HCT116 (cell line): ENCODE measurements around the gene DET1. TPM values are rescaled to one million over a fixed set of nuclear protein-coding genes. Genes with fewer than 3 reads are reported as not detected.

Experiments
- ATAC-seq: fragments of 200-7000 bp; cut with Tn5 transposase; 2 replicates; pipeline ENCODE4 v1.9.1; 2020; ENCODE audit warnings: mild to moderate bottlenecking, moderate library complexity
- BruUV-seq: library from RNA; stranded (reverse); fragments of 400-500 nt; replicated peaks from 2 replicates; lab custom pipeline; 2021; lab: Mats Ljungman, UMichigan
- CTCF ChIA-PET: fragments of 300-600 bp; sonication (Branson Sonifier 250); formaldehyde crosslinking; loops from one replicate; lab custom pipeline; 2021; ENCODE audit warnings: antibody characterized with exemption; lab: Charles Lee
- POLR2A ChIA-PET: fragments of 300-600, 350-600 bp; sonication (Branson Sonifier 250); formaldehyde crosslinking; loops from one replicate; lab custom pipeline; 2021; ENCODE audit warnings: antibody characterized with exemption; lab: Charles Lee
- RAD21 ChIA-PET, 2 experiments: fragments of 300-600 bp; sonication (Branson Sonifier 250); formaldehyde crosslinking; loops; one replicate each; lab custom pipeline; 2023; ENCODE audit warnings: low total read pairs in 2 of 2; ENCODE audit not compliant: uncharacterized antibody in 2 of 2, unreplicated experiment in 2 of 2, low non-redundant PET in 1 of 2; lab: Charles Lee
- DNase-seq: peaks from one replicate; pipeline ENCODE4 v3.0.0-alpha.2; 2010; ENCODE audit warnings: low read depth, low spot score
- H2AFZ ChIP-seq: fragments of 200-600 bp; shearing (Covaris generic), sonication (generic); 2 replicates; pipeline ENCODE4 v1.6.1; 2017; ENCODE audit warnings: low read depth, mixed run types, mixed read lengths, antibody characterized with exemption, low read length; ENCODE audit not compliant: poor library complexity, severe bottlenecking
- H3K27ac ChIP-seq: 2 replicates; pipeline ENCODE4 v1.5.1; 2012; ENCODE audit warnings: low read depth, low read length
- H3K27me3 ChIP-seq: fragments of 200-600 bp; sonication (generic); 2 replicates; pipeline ENCODE4 v1.6.1; 2016; ENCODE audit warnings: mixed run types, low read length, mixed read lengths; ENCODE audit not compliant: insufficient read depth
- H3K36me3 ChIP-seq, 2 experiments: fragments of 200-500 bp in 1 of 2; fragments of 200-600 bp in 1 of 2; sonication (Bioruptor generic) in 1 of 2; sonication (generic) in 1 of 2; 2 replicates each; pipeline versions ENCODE4 v1.5.1 to v1.6.1; 2014 to 2016; ENCODE audit warnings: low read length in 2 of 2, inconsistent platforms in 1 of 2, mixed read lengths in 1 of 2, mixed run types in 1 of 2; ENCODE audit not compliant: insufficient read depth in 2 of 2, control insufficient read depth in 1 of 2
- H3K4me1 ChIP-seq, 2 experiments: fragments of 200-600 bp in 1 of 2; sonication (generic) in 1 of 2; 2 replicates each; pipeline versions ENCODE4 v1.5.1 to v1.6.1; 2012 to 2017; ENCODE audit warnings: low read length in 2 of 2, inconsistent platforms in 1 of 2, mild to moderate bottlenecking in 1 of 2, mixed read lengths in 1 of 2, mixed run types in 1 of 2, moderate library complexity in 1 of 2; ENCODE audit not compliant: insufficient read depth in 2 of 2, control insufficient read depth in 1 of 2
- H3K4me2 ChIP-seq: fragments of 200-600 bp; sonication (generic); 2 replicates; pipeline ENCODE4 v1.6.1; 2017; ENCODE audit warnings: mixed run types, low read length, mixed read lengths
- H3K4me3 ChIP-seq, 2 experiments: fragments of 200-600 bp in 1 of 2; sonication (generic) in 1 of 2; replicated peaks in 1 of 2; 2 replicates each; pipeline ENCODE4 v1.5.1; 2011 to 2016; ENCODE audit warnings: low read length in 2 of 2, control low read depth in 1 of 2, low read depth in 1 of 2, mild to moderate bottlenecking in 1 of 2, mixed read lengths in 1 of 2, mixed run types in 1 of 2
- H3K79me2 ChIP-seq: fragments of 200-600 bp; sonication (generic); 2 replicates; pipeline ENCODE4 v1.6.1; 2017; ENCODE audit warnings: mild to moderate bottlenecking, mixed run types, low read length, moderate library complexity, mixed read lengths; ENCODE audit not compliant: insufficient read depth
- H3K9ac ChIP-seq: fragments of 200-600 bp; sonication (generic); 2 replicates; pipeline ENCODE4 v1.6.1; 2016; ENCODE audit warnings: low read length, mixed read lengths
- H3K9me2 ChIP-seq: fragments of 200-600 bp; sonication (generic), shearing (Covaris generic); 2 replicates; pipeline ENCODE4 v1.6.1; 2017; ENCODE audit warnings: mixed run types, mild to moderate bottlenecking, moderate library complexity; ENCODE audit not compliant: insufficient read depth
- H3K9me3 ChIP-seq, 2 experiments: fragments of 200-500 bp in 1 of 2; fragments of 200-600 bp in 1 of 2; sonication (Bioruptor generic) in 1 of 2; sonication (generic) in 1 of 2; 2 replicates each; pipeline ENCODE4 v1.6.1; 2014 to 2017; ENCODE audit warnings: low read length in 2 of 2, mixed read lengths in 2 of 2, inconsistent platforms in 1 of 2, low read depth in 1 of 2, mild to moderate bottlenecking in 1 of 2, mixed run types in 1 of 2, moderate library complexity in 1 of 2; ENCODE audit not compliant: control insufficient read depth in 1 of 2, insufficient read depth in 1 of 2
- H4K20me1 ChIP-seq: fragments of 200-600 bp; sonication (generic), shearing (Covaris generic); 2 replicates; pipeline ENCODE4 v1.6.1; 2017; ENCODE audit warnings: mixed run types, mild to moderate bottlenecking, moderate library complexity; ENCODE audit not compliant: insufficient read depth
- ATF3 ChIP-seq: IDR thresholded peaks from 2 replicates; pipeline ENCODE4 v1.6.1; 2012
- CBX3 ChIP-seq: IDR thresholded peaks from 2 replicates; pipeline ENCODE4 v1.6.1; 2012; ENCODE audit warnings: low read depth
- EGR1 ChIP-seq: IDR thresholded peaks from 2 replicates; pipeline ENCODE4 v1.6.1; 2012; ENCODE audit warnings: low read depth
- ELF1 ChIP-seq: IDR thresholded peaks from 2 replicates; pipeline ENCODE4 v1.6.1; 2012; ENCODE audit warnings: low read depth, borderline replicate concordance
- EZH2 ChIP-seq: fragments of 200-600 bp; sonication (generic); IDR thresholded peaks from 2 replicates; pipeline ENCODE4 v1.6.1; 2017; ENCODE audit warnings: antibody characterized with exemption, mixed run types
- EZH2phosphoT487 ChIP-seq: fragments of 200-600 bp; IDR thresholded peaks from 2 replicates; pipeline ENCODE4 v1.6.1; 2018; ENCODE audit warnings: antibody characterized with exemption, borderline replicate concordance
- FOSL1 ChIP-seq: IDR thresholded peaks from 2 replicates; pipeline ENCODE4 v1.6.1; 2012; ENCODE audit warnings: low read depth
- JUND ChIP-seq: IDR thresholded peaks from 2 replicates; pipeline ENCODE4 v1.6.1; 2012
- MAX ChIP-seq: IDR thresholded peaks from 2 replicates; pipeline ENCODE4 v1.6.1; 2012
- POLR2AphosphoS5 ChIP-seq: IDR thresholded peaks from 2 replicates; pipeline ENCODE4 v1.6.1; 2011; ENCODE audit warnings: mild to moderate bottlenecking, low read depth, low read length, moderate library complexity
- RAD21 ChIP-seq: IDR thresholded peaks from 2 replicates; pipeline ENCODE4 v1.6.1; 2012; ENCODE audit warnings: low read depth, mild to moderate bottlenecking
- SP1 ChIP-seq: IDR thresholded peaks from 2 replicates; pipeline ENCODE4 v1.6.1; 2012; ENCODE audit warnings: low read depth
- TCF7L2 ChIP-seq: IDR thresholded peaks from 2 replicates; pipeline ENCODE4 v1.7.0; 2011; ENCODE audit warnings: borderline replicate concordance, inconsistent platforms; ENCODE audit not compliant: insufficient read depth, insufficient read length; ENCODE audit errors: extremely low read depth
- YY1 ChIP-seq: IDR thresholded peaks from 2 replicates; pipeline ENCODE4 v1.6.1; 2011; ENCODE audit warnings: low read length, low read depth, moderate library complexity, mild to moderate bottlenecking; ENCODE audit not compliant: insufficient replicate concordance; ENCODE audit errors: extremely low read depth
- ZBTB33 ChIP-seq: IDR thresholded peaks from 2 replicates; pipeline ENCODE4 v1.6.1; 2011; ENCODE audit warnings: mild to moderate bottlenecking, low read length, moderate library complexity; ENCODE audit not compliant: insufficient replicate concordance; ENCODE audit errors: extremely low read depth
- ZFX ChIP-seq: fragments of 450-650 bp; IDR thresholded peaks from 2 replicates; pipeline ENCODE4 v1.6.1; 2017
- ZNF274 ChIP-seq: fragments of 200-500 bp; sonication (Bioruptor generic); IDR thresholded peaks from 2 replicates; pipeline ENCODE4 v1.6.1; 2014; ENCODE audit warnings: mild to moderate bottlenecking, low read depth, low read length, inconsistent platforms
- intact Hi-C: fragments of 100-400 bp; cut with micrococcal nuclease; formaldehyde crosslinking; loops from 2 replicates; pipeline ENCODE4 v1.10.0; 2022
- total RNA-seq: library from RNA; stranded (reverse); gene quantifications from one replicate; pipeline ENCODE4 v1.2.1, GENCODE V29; 2021; ENCODE audit not compliant: unreplicated experiment

DET1 gene
- total RNA-seq, 1 experiment from 2014 or later = 2.5 TPM

- no peak overlapping the region for H3K4me3 ChIP-seq
- H3K9me3 ChIP-seq = no peaks in the 10 kb centered on the region
- H3K9me2 ChIP-seq = no peaks in the 10 kb centered on the region
- no peaks in the 10 kb centered on the region for H3K27me3 ChIP-seq
- TF ChIP-seq TCF7L2 (no peak), EZH2phosphoT487 (no peak), ZBTB33 (no peak), MAX (no peak), ZFX (no peak), EGR1 (no peak), SP1 (no peak), FOSL1 (no peak), ATF3 (no peak), CBX3 (no peak), ELF1 (no peak), POLR2AphosphoS5 (no peak), JUND (no peak), YY1 (no peak), RAD21 (no peak), ZNF274 (no peak), EZH2 (no peak)
- H3K36me3 ChIP-seq = peaks cover 6 to 13% of the 10 kb centered on the region in 2 experiments; a peak in 2 of 4 replicates
- no peaks in the 10 kb centered on the region for H3K4me1 ChIP-seq
- H3K9ac ChIP-seq = no peak overlapping the region
- BruUV-seq = no TSS peak
- no peak overlapping the region for H2AFZ ChIP-seq
- no peak overlapping the region for H3K4me2 ChIP-seq
- ATAC-seq (no peak), DNase-seq (no peak)
- ChIA-PET RAD21 (no interaction called here), CTCF (no interaction called here), POLR2A (no interaction called here)
- no peak overlapping the region for H3K27ac ChIP-seq
- H3K79me2 ChIP-seq = no peaks in the 10 kb centered on the region
- no peaks in the 10 kb centered on the region; the same call in 1 of the 2 replicates for H4K20me1 ChIP-seq
- intact Hi-C loops = no loop called here
Observed at GRCh38 chr15:88480981-88481380, 65.5 kb downstream of the DET1 start.
